Fibroblast of skin of abdomen (primary cell): ENCODE results near the gene RBM43. TPM values are rescaled to one million over a fixed set of nuclear protein-coding genes. Genes with fewer than 3 reads are reported as not detected.
"Not testable (repeated sequence)": the region's sequence is repeated elsewhere in the genome, so short reads cannot be mapped to it uniquely, and the experiment has no call there.

Experiments used
- DNase-seq: peaks from one replicate; pipeline ENCODE4 v3.0.0-alpha.2; 2013
- polyA plus RNA-seq, 2 experiments: library from polyadenylated mRNA; unstranded; fragments of 120-200 nt; gene quantifications; one replicate each; pipeline ENCODE4 v1.2.1, GENCODE V29; 2013; ENCODE audit not compliant: insufficient read length in 2 of 2

The RBM43 gene
- polyA plus RNA-seq (2013, experiment 1 of 2; ENCODE audit: insufficient read length): 4.6 TPM
- polyA plus RNA-seq (2013, experiment 2 of 2; ENCODE audit: insufficient read length): 4.9 TPM

GRCh38 chr2:151261231-151261976 lies at the start of gene RBM43:
RBM43 (minus strand) TSS chr2:151261863; CDS start chr2:151261727, 136 bp downstream.
- peak; percentile 90 for DNase-seq

- not testable (repeated sequence) for DNase-seq
Measured at GRCh38 chr2:151310313-151310712, 48.6 kb upstream of the RBM43 start.

DNA sequence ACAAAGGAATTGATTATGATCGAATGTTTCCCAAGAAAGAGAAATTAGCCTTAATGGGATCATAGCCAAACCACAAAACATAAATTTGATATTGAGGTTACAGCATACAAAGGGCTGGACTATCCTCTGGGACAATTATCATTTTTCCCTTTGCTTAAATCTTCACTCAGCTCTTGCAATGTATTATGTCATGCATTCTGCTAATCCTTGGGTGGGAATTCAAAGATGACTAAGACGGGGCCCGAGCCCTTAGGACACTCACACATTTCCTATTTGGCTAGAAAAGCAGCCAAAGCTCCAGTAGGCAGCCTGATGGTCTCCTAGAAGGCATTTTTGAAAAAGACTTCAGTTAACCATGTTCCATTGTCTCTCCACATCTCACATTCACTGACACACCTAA lies 45.0 kb upstream of the RBM43 start:
- peak; percentile 94 for DNase-seq

DNA sequence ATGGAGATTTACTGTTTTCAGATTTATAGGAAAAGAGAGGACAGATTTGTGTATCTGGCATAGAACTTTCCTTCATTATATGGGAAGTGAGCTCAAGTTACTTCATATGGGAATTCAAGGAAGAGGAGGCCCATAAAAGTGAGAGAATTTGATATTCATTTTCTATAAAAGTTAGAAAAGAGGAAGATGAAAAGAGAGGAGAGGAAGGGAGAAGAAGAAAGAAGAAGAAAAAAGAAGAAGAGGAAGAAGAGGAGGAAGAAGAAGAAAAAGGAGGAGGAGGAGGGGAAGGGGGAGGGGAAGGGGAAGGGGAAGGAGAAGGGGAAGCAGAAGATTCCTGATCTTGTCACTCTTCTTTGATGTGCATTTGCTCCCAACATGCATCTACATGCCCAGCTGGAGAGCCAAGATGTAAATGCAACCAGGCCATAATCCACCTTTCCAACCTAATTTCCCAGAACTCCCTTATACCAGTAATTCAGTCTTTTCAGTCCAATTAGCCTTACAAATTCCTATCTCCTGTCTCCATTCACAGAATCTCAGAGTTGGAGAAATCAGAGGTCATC lies 43.5 kb upstream of the RBM43 start:
- DNase-seq: no peak

GRCh38 chr2:151302879-151303278 lies 41.2 kb upstream of the RBM43 start:
- DNase-seq: peak; percentile 94

DNA sequence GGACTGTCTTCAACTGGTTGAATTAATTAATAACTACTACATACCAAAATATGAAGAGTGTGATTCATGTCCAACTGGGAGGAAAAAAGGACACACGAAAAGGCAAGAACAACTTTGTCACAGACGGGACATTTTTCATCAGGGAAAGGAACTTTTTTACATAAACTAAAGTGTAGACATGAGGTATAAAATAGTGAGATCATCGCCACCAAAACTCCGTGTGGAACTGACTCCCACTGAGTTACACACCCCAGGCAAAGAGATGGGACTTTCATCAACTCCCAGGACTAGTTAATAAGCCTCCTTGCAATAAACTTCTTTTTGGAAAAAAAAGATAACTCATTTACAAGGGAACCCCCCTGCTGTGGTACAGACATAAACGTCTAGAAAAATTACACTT lies 40.7 kb upstream of the RBM43 start:
- peak; percentile 51 for DNase-seq

DNA sequence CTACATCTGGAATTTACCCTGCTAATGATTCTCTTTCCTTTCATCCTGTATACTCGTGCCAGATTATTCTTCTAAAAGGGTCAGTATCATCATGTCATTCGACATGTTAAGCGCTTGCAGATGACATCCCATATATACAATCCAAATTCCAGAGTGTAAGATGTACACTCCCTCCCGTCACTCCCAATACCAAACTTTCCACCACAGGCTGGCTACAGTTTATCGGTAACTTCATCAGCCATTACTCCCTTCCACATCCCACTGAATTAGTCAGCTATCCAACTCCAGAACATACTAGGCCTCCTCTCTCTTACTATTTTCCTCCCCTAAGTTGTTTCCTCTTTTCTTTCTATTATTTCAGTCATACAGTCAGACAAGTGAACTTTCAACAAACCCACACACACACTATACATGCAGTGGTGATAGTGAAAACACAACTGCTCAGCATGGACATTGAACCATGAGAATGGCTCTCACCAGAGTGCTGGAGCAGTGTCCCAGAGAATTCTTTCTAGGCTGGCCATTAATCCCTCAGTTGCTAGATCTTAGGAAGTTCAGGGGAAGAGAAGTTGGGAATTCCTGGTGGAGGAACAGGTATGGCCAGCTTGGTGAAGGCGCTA lies 38.4 kb upstream of the RBM43 start:
- peak; percentile 49 for DNase-seq

- no peak for DNase-seq
Measured at GRCh38 chr2:151297882-151298281, 36.2 kb upstream of the RBM43 start.

- not testable (repeated sequence) for DNase-seq
Measured at GRCh38 chr2:151295926-151296325, 34.3 kb upstream of the RBM43 start.

DNA sequence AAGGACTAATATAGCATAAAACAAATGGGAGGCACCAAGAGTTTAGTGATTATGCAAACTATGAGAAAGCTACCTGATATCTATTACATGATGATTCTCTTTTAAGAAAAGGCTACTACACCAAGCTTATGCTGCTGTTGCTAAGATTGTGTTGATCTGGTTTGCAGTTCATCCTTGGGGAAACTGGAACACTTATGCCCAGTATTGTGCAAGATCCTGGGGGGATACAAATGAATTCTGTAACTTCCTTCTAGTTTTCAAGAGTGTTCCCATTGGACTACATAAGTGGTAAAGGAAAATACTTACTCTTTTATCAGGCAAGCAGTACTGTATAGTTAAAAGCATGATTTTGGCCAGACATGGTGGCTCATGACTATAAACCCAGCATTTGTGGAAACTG lies 30.9 kb upstream of the RBM43 start:
- DNase-seq: no peak

GRCh38 chr2:151292141-151292540 lies 30.5 kb upstream of the RBM43 start:
- DNase-seq: no peak

DNA sequence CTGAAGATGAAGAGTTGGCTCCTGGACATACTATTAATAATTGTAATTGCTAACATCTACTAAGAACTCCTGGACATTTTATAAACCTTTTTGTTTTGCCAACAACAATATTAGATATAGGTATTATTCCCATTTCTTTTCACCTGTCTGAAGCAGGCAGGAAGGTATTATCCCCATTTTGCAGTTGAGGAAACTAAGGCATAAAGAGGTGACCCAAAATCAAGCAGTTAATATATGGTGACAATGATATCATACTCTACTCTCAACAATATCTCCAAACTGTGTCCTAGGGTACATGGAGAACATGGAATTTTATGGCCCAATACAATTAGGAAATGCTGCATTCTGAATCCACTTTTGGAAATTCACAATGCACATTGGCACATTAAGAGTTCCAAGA lies 29.6 kb upstream of the RBM43 start:
- no peak for DNase-seq

DNA sequence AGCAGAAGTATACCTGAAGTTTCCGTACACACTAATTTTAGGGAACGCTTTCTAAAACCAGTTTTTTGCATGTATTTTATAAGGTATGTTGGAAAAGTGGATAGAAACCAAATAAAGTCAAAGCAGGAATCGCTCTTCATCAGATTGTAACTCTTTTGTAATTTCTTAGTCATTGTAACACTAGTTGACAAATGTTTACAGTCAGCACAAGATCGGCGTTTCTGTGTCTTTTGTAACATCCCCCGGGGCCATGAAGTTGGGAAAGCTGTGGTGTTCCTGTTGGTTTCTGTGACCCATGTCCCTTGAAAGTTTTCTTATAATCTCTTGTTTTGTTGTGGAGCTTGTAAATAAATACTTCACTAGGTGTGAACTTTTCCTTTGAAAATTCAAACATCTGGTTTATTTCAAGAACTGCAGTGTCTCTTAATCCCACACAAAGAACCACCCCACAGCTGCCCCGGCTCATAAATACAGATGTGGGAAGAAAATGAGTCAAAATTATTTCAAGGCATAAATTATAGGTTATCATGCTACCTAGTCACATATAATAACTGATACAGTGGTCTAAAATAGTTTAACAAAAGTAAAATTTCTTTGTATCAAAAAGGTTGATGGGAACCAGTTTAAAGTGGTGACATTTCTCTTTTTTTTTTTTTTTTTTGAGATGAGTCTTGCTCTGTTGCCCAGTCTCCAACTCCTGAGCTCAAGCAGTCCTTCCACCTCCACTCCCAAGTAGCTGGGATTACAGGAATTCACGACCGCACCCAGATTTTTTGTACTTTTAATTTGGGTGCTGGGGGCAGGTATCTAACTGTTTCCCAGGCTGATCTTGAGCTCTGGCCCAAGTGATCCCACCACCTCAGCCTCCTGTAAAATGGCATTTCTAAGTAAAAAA lies 28.6 kb upstream of the RBM43 start:
- DNase-seq: peak; percentile 19

- no peak for DNase-seq
Measured at GRCh38 chr2:151287513-151288250, 26.0 kb upstream of the RBM43 start.

GRCh38 chr2:151282401-151282800 lies 20.7 kb upstream of the RBM43 start:
- no peak for DNase-seq

DNA sequence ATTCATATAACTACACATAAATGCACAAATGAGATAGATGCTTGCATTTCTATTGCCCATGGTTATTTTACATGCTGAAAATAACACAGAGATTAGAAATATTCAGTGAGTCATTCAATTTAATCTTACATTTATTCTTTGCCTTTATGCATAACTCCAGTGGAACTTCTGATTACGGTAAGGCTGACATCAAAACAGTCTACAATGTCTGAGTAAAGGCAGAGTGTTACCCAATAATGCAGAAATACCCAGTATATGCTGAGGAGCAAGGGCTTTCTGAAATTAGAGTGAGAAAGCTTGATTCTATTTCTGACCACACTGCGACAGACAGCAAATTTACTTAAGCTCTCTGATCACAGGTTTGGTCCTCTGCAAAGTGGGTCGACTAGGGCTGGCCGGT lies 18.6 kb upstream of the RBM43 start:
- peak; percentile 45 for DNase-seq

- no peak for DNase-seq
Measured at GRCh38 chr2:151278487-151278886, 16.8 kb upstream of the RBM43 start.

DNA sequence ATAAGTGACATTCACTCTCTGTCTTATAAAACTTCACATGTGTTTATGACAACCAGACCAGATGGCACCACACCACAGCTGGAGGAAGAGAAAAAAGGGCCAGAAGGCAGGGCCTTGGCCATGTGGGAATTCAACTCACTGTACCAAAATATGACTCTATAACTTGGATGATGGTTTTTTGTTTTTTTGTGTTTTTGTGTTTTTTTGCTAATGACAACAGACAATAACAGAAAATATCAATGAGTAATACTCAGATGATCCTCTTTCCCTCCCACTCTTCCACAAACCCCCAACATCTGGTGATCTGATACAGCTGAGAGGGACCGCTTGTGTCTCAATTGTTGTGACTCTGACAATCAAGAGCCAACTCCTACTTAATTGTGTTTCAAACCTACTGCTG lies 15.4 kb upstream of the RBM43 start:
- DNase-seq: no peak

DNA sequence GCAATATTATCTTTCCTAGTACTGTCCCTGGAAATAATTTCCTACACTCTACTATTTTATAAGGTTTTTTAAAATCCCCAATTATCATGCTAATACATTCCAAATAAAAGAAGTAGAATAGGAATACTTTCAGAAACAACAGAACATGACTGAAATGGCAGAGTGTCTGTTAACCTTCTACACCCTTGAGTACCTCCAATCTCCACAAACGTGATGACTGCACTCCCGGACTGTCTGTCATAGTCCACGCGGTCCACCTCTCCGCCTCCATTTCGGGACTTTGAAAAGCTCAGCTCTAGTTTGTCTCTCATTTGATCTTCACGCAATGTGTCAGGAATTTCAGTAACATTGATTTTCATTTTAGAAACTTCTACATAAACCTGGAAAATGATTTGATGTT lies 13.6 kb upstream of the RBM43 start:
- DNase-seq: no peak

- DNase-seq: no peak
Measured at GRCh38 chr2:151271824-151272223, 10.2 kb upstream of the RBM43 start.

DNA sequence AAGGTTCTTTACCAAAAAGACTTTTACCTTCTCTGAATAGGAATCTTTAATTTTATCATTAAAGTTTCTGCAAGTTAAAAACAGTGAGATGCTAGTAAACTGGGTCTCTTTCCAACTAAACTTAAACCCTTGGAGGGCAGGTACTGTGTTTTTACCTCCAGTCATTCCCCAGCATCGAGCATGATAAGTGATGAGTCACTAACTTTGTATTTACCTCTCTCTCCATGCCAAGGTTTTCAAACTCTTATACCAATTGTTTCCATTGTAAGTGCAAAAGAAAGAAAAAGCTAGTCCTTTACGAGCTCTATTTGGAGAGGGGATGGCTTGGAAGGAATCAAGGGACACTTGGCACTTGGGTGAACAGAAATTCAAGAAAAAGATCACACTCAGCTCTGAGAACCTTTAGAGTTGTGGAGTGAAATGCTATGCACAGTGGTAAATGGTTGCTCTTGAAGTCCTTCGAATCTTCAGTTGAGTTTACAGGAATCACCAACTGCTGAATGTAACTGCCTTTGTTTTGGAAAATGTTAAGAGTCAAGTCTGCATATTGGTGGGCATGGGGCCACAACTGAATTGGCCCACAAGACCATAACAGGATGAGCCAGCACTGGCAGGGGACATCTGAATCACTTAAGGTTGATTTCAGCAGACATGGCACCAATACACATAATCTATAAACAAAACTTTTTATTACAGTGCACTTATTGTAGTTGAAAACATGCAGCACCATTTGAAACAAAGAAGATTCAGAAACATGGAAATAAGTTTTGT lies 8.3 kb upstream of the RBM43 start:
- DNase-seq: no peak
